DMS53 (cell line): ENCODE data around the gene ARHGEF18.
"Not testable (repeated sequence)": the region's sequence is repeated elsewhere in the genome, so short reads cannot be mapped to it uniquely, and the experiment has no call there.

ENCODE experiments used
- DNase-seq: peaks from one replicate; lab custom pipeline; 2025; lab: John Stamatoyannopoulos, UW

Gene ARHGEF18

DNA sequence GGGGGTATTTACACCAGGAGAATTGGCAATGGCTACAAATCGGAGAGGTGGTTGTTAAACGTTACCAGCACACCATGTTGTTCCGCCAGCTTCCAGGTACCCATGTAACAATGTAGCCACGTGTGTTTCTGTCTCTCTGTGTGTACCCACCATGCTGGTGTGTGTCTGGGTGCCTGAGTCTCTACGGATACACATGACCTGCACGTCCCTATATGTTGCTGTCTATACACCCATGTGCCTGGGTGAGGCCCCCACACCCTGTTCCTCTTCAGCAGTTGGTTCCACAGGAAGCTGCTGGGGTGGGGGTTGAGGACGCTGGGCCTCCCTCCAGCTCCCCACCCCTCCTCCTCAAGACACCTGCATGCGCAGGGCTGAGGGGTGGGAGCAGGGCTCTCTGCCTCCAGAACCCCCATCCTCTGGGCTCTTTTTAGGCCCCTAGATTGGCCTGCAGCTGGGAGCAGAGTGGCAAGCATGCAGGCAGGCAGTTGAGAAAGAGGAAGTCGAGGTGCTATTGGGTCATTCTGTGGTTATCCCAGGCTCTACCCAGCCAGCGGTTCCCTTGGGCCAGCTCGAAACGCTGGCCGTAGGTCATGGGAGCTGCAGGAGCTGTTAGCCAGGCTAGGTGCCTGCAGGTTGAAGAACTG, at the start of gene ARHGEF18:
TSS of gene ARHGEF18 (plus strand) at position 351 of the 644 bp plus-strand sequence. CDS start 13,954 bp downstream, outside the sequence.
- DNase-seq, result no peak

DNA sequence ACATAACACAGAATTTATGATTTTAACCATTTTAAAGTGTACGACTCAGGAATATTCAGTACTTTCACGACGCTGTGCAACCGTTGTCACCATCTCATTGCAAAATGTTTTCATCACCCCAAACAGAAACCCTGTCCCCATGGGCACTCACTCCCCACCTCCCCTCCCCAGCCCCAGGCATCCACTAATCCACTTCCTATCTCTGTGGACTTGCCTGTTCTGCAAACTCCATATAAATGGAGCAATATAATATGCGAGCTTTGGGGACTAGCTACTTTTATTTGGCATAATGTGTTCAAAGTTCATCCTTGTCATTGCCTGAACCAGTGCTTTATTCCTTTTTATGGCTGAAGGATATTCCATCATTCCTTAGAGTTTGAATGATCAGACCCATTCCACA, 47.2 kb upstream of the ARHGEF18 start:
- no peak for DNase-seq

DNA sequence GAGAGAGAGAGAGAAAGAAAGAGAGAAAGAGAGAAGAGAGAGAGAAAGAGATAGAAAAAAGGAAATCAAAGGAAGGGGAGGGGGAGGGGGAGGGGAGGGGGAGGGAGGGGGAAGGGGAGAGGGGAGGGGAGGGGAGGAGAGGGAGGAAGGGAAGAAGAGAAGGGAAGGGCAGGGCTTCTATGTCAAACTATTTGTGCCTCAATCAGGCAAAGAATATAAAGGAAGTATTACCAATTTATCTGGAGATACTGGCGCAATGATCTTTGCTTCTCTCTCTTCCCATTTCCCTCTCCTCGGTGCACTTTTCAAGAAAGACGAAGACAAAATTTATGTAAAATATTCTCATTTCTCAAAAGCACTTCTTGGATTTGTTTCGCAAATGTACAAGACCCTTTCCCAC, 45.3 kb upstream of the ARHGEF18 start:
- no peak for DNase-seq

DNA sequence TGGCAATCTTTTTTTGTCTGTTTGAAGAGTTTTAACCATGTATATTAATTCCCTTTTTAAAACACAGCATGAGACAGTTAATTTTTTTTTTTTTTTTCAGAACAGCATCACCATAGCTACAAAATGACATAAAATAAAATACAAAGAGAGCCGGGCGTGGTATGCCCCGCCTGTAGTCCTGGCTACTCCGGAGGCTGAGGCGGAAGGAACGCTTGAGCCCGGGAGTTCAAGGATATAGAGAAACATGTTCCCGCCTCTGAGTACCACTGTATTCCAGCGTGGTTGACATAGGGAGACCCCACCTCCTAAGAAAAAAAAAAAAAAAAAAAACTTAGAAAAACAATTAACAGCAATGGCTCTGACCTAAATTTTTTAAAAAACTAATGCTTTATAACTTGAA, 44.5 kb upstream of the ARHGEF18 start:
- no peak for DNase-seq

DNA sequence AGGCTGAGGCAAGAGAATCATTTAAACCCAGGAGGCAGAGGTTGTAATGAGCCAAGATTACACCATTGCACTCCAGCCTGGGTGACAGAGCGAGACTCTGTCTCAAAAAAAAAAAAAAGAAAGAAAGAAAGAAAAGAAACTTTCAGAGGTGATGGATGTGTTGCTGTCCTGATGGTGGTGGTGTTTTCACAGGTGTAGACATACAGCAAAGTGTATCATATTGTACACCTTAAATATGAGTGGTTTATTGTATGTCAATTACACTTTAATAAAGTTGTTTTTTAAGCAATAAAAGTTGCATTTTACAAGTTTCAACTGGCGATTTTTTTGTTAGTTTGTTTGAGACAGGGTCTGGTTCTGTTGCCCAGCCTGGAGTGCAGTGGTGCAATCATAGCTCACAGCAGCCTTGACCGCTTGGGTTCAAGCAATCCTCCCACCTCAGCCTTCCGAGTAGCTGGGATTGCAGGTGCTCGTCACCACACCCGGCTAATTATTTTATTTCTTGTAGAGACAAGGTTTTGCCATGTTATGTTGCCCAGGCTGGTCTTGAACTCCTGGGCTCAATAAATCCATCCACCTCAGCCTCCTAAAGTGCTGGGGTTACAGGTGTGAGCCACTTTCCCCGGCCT, 41.0 kb upstream of the ARHGEF18 start:
- no peak for DNase-seq

DNA sequence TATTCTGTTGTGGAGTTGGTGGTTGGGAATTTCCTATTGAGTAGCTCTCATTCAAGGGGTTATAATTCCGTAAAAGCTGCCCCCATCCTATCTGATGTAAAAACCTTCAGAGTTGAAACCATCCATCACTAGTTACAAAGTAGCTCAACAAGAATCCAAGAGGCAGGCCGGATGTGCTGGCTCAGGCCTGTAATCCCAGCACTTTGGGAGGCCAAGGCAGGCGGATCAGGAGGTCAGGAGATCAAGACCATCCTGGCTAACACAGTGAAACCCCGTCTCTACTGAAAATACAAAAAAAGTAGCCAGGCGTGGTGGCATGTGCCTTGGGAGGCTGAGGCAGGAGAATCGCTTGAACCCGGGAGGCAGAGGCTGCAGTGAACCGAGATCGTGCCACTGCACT, 40.4 kb upstream of the ARHGEF18 start:
- not testable (repeated sequence) for DNase-seq

DNA sequence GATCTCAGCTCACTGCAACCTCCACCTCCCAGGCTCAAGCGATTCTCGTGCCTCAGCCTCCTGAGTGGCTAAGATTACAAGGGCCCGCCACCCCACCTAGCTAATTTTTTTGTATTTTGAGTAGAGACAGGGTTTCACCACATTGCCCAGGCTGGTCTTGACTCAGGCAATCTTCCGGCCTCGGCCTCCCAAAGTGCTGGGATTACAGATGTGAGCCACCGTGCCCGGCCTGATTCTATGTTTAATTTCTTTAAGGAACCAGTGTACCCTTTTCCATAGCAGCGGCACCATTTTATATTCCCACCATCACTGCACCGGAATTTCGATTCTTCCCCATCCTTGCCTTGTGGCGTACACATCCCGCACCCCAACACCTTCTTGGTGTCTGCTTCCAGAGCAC, 36.8 kb upstream of the ARHGEF18 start:
- DNase-seq, result no peak

DNA sequence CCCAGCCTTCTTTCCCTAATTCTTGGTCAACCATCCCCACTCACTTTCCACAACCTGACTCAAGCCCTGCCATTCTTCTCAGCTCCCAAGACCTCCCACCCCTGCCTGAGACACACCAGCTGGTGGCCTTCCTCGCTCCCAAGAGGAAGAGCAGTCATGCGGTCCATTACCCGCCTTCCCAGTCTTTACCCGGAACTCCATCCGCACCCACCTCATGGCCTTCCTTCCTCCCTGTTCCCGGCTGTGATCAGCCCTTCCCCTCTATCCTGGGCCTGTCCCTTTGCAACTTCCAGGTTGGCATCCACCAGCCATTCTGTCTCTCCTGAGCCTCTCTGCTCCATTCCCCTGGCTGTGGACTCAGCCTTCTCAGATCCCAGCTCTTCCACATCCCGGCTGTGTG, 35.9 kb upstream of the ARHGEF18 start:
- DNase-seq, result no peak

DNA sequence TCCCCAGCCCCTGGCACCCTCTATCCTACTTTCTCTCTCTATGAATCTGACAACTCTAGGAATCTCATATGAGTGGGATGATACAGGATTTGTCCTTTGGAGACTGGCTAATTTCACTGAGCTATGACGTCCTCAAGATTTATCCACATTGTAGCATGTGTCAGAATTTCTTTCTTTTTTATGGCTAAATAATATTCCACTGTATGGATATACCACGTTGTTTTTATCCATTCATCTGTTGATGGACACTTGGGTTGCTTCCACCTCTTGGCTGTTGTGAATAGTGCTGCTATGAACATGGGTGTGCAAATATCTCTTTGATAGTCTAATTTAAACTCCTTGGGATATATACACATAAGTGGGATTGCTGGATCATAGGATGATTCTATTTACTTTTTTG, 30.6 kb upstream of the ARHGEF18 start:
- DNase-seq, result no peak

DNA sequence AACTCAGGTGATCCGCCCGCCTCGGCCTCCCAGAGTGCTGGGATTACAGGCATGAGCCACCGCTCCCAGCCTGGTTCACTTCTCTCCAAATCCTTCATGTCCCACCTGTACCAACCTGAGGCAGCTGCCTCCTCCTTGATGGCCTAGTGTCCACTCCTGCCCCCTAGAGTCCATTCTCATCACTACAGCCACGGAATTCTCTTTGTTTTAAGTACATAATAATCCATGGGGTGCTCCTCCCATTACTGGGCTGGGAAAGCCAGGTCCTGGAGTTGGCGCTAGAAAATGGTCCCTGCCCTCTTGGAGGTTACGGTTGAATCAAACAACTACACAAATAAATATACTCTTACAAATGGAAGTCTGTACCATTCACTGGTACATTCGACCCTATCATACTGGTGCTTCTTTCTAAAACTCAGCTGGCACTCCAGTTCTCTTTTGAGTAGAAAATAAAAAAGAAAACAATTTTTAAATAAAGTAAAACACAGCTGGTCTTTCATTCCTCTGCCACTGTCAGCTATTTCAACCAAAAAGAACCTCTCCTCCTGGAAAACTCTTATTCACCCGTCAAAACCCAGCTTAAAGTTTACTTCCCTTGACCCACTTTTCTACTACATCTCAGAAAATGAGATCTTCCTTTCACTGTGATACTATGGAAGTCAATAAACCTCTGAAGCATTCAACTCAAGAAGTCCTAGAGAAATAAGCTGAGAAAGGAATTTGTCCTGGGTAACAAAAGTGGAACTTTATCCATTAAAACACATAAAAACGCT, 22.4 kb upstream of the ARHGEF18 start:
- DNase-seq, result peak; percentile 50

DNA sequence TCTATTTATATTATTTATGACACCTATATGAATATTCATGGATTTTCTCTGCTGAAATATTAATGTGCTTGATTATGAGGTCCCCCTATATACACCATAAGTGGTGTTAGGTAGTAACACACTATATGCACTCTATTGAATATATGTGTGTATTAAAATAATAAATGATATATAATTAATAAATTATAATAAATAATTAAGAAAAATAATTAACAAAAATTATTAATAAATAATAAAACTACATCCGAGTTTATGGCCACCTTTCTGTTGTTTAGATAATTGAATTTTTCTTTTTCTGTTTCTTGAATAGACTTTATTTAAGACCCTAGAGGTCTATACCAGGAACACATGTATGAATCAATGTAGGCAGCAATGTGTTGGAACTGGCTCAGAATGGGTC, 20.9 kb upstream of the ARHGEF18 start:
- DNase-seq, result no peak

DNA sequence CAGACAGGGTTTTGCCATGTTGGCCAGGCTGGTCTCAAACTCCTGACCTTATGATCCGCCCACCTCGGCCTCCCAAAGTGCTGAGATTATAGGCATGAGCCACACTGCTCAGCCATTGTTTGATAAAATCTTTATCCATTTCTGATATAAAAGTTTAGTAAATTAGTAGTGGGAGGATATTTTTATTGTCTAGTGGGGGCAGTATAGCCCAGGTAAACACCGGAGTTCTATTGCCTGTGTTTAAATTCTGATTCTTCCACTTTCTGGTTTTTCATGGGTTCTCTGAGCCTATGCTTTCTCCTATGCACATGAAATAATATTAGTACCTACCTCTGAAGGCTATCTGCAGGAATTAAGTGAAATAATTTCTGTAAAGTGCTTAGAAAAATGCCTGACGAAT, 20.1 kb upstream of the ARHGEF18 start:
- no peak for DNase-seq

DNA sequence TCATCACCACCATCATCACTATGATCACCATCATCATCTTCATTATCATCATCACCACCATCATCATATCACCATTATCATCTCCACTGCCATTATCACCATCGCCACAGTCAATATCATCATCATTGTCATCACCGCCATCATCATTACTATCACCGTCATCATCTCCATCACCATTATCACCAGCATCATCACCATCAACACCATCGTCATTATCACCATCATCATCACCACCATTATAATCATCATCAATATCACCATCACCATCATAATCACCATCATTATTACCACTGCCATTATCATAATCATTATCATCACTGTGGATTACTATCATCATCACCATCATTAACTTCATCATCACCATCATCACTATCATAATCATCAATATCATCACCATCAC, 17.3 kb upstream of the ARHGEF18 start:
- DNase-seq, result no peak

DNA sequence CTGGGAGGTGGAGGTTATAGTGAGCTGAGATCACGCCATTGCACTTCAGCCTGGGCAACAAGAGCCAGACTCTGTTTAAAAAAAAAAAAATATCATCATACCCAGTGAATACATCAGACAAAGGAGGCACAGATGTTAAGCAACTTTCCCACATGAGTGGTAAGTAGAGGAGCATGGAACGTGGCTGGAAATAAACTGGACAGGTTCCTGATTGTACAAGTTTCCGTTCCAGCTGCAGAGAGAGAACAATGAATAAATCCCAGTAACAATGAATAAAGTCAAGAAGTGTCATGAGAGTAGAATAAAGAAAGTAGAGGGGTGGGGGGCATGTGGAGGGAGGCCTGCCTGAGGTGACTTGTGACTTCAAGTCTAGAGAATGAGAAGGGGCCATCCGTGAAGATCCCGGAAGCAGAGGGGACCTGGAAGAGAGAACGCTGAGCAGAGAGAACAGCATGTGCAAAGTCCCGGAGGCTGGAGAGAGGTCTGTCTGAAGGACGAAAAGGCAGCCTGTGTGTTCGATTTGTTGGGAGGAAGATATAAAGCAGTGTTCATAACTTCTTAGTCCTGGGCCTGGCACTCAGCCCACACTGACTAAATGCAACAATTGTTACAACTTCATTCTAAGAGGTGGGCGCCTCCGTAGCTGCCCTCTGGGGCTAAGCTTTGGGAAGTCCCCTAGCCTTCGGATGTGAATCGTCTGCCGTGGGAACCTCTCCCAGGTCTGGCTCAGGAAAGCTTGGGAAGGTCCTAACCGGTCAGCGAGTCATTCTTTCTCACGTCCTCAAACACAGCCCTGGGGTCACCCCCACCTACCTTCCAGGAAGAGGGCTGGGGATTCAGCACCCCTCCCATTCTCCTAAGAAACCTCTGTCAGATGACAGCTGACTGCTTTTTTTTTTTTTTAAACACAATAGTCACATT, 15.3 kb upstream of the ARHGEF18 start:
- no peak for DNase-seq

DNA sequence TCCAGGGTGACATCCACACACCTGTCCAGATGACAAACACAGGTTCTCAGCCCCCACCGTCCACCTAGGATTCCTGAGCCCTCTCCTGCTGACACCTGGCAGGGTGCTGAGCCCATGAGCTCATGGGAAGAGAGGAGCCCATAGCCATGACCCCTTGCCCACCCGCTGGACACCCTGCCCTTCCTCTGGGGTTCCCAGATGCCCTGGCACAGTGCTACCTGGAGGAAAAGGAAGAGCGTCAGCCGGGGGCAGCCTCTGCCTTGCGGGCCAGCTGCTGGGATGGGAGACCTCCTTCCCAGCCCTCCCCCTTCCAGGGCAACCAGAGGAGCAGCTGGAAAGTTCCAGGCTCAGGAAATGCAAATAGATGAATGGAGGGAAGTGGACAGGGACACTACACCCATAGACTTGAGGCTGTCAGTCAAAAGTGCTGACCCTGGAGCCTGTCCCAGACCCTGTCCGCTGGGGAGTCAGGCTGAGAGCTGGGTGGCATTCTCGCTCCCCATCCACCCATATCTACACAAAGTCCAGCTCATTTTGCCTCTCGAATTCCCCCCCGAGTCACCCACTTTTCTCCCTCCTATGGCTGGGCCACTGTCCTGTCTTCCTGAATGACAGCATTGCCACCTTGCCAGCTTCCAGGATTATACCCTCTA, 12.3 kb upstream of the ARHGEF18 start:
- DNase-seq, result no peak

DNA sequence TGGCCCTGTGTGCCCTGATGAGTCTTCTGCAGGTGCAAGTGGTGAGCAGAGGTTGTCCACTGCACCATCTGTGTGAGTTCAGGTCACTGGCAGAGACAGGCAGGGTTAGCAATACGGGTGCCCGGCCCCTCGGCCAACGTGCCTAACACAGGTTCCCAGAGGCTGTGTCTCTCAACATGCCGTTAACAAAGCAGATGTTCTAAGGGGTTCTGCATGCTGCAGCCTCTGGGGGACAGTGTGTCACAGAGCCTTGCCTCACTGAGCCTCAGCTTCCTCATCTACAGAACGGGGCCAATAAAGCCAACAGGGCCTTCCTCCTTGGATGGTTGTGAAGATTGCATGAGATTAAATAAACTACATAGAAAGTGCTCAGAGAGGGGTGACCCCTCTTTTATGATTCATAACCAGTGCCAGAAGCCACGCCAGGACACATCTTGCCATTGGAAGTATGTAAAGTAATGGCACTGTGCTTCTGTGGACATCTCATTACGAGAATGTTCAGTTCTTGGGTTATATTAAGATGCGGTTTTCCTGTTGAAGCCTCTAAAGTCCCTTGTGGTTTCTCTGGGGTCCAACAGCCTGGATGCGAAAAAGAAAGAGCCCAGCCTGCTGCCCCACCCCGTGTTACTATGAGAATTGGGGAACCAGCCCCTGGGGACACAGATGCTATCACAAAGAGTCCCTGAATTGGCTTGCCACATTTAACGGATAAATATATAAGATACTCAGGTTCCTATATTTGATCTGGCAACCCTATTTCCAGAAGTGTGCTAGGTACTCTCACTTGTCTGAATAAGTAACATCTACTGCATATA, 11.2 kb upstream of the ARHGEF18 start:
- DNase-seq, result no peak

DNA sequence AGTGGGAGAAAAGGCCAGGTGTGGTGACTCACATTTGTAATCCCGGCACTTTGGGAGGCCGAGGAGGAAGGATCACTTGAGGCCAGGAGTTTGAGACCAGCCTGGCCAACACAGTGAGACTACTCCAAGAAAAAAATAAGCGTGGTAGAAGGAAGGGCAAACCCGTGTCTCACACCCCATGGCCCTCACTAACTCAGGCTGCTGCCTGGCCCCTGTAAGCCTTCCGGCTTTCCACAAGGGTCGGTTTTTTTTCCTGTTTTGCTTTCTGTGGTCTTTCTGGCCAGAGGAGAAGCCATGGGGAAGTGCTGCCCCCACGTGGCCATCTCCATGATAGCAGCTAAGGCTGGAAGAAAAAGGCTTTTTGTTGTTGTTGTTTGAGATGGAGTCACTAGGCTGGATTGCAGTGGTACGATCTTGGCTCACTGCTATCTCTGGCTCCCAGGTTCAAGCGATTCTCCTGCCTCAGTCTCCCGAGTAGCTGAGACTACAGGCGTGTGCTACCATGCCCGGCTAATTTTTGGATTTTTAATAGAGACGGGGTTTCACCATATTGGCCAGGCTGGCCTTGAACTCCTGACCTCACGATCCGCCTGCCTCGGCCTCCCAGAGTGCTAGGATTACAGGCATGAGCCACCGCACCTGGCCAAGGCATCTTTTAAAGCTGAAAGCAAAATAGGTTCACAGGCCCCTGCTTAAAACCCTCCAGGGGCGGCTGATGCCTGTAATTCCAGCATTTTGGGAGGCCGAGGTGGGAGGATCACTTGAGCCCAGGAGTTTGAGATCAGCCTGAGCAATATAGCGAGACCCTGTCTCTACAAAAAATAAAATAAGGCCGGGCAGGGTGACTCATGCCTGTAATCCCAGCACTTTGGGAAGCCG, 7.5 kb upstream of the ARHGEF18 start:
- peak; percentile 82 for DNase-seq

DNA sequence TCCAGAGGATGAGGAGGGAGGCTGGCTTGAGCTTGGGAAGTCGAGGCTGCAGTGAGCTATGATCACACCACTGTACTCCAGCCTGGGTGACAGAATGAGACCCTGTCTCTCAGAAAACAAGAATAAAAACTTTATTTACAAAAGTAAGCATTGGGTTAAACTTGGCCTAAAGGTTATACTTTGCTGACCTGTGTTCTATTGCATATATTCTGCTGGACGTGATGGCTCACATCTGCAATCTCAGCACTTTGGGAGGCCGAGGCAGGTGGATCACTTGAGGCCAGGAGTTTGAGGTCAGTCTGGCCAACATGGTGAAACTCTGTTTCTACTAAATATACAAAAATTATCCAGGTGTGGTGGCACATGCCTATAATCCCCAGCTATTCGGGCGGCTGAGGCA, 6.6 kb upstream of the ARHGEF18 start:
- DNase-seq, result no peak

DNA sequence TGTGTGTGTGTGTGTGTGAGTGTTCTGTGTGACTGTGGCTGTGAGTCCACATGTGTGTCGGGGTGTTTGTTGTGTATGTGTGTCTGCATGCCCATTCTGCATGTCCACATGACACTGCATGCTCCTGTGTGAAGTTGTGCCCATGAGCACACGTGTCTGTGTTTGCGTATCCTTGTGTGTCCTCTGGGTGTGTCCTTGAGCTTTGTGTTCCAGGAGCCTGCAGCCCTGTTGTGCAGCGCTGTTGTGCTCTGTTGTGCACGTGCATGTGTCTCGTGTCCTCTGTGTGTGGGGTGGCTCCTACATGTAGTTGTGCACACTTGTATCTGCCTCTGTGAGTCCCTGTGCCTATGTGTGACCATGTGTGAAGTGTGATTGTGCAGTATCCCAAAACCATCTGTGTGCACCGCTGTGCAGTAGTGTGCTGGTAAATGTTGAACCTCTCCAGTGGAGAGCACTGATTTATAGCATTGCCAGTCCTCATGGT, 2.2 kb upstream of the ARHGEF18 start:
- peak; percentile 42 for DNase-seq

DNA sequence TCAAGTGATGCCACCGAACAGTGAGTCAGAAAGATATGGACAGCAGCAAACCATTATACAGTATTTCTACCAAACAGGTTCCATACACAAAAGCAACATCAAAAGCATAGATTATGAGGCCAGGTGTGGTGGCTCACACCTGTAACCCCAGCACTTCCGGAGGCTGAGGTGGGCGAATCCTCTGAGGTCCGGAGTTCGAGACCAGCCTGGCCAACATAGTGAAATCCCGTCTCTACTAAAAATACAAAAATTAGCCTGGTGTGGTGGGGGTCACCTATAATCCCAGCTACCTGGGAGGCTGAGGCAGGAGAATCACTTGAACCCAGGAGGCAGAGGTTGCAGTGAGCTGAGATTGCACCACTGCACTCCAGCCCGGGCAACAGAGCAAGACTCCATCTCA, 1.7 kb upstream of the ARHGEF18 start:
- peak; percentile 48 for DNase-seq
